A673 (cell line): Measurements from ENCODE around the gene FHL5.

Source experiments
- CTCF ChIP-seq: fragments of 300-800, 200-600 bp; sonication (generic); conservative IDR thresholded peaks from 2 replicates; pipeline ENCODE4 v1.5.1; 2017; ENCODE audit warnings: low read depth, mild to moderate bottlenecking, antibody characterized with exemption, low read length, moderate library complexity, mixed read lengths
- EZH2 ChIP-seq: fragments of 200-600 bp; sonication (generic); IDR thresholded peaks from 2 replicates; pipeline ENCODE4 v1.6.1; 2017; ENCODE audit warnings: borderline replicate concordance, low read depth, mild to moderate bottlenecking, mixed read lengths, antibody characterized with exemption, low read length; ENCODE audit not compliant: poor library complexity, severe bottlenecking

DNA sequence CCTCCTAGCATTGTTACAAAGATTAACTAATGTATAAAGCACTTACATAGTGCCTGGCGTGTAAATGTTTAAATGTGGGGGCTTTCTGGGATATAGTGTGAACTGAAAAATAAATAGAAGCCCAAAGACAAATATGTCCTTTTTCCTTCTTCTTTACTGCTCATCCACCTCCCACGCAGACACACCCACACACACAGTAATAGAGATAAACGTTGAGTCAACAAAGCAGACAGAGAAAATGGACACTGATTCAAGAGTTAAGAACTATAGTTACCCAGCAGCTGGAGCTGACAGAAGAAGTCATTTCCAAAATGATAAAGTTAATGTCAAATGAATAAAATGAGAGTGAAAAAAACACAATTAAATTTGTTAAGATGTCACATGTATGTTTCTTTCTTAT, 68.3 kb downstream of the FHL5 start:
- no peak for TF ChIP-seq CTCF
- TF ChIP-seq EZH2: no peak
